K562 (cell line): ENCODE data around the gene SAMM50. TPM values are rescaled to one million over a fixed set of nuclear protein-coding genes. Genes with fewer than 3 reads are reported as not detected.

ENCODE experiments used
- CBFA2T3 ChIP-seq: fragments of 450-650 bp; IDR thresholded peaks from 2 replicates; pipeline ENCODE4 v1.6.1; 2017
- CCAR2 ChIP-seq: fragments of 200-400 bp; formaldehyde crosslinking; IDR thresholded peaks from 2 replicates; pipeline ENCODE4 v1.6.1; 2017; ENCODE audit warnings: mild to moderate bottlenecking, low read depth, low read length
- ETV5 ChIP-seq: sonication (generic); formaldehyde crosslinking; IDR thresholded peaks from 2 replicates; pipeline ENCODE4 v1.4.0; 2020; ENCODE audit warnings: low read depth, mild to moderate bottlenecking, missing genetic modification reagents
- FOSL1 ChIP-seq: fragments of 200-800 bp; sonication (Bioruptor generic); conservative IDR thresholded peaks from 2 replicates; pipeline ENCODE4 v1.6.1; 2016; ENCODE audit warnings: missing genetic modification characterization, missing compliant biosample characterization
- FUS ChIP-seq: fragments of 200-400 bp; formaldehyde crosslinking; optimal IDR thresholded peaks from 2 replicates; pipeline ENCODE3; 2017; ENCODE audit warnings: low read depth, low read length
- ID3 ChIP-seq, 2 experiments: fragments of 250-450 bp in 1 of 2; fragments of 450-650 bp in 1 of 2; sonication (Bioruptor Pico) in 1 of 2; IDR thresholded peaks; 2 replicates each; pipeline versions ENCODE4 v1.6.1 to v1.8.0; 2016 to 2021; ENCODE audit warnings: mild to moderate bottlenecking in 2 of 2, moderate library complexity in 2 of 2, missing compliant biosample characterization in 1 of 2, missing genetic modification characterization in 1 of 2
- IRF1 ChIP-seq: sonication (generic); formaldehyde crosslinking; IDR thresholded peaks from 2 replicates; pipeline ENCODE4 v1.8.0; 2022; ENCODE audit warnings: missing genetic modification reagents, mild to moderate bottlenecking, borderline replicate concordance
- KAT7 ChIP-seq: sonication (generic); formaldehyde crosslinking; IDR thresholded peaks from 2 replicates; pipeline ENCODE4 v1.8.0; 2022; ENCODE audit warnings: missing genetic modification reagents, mild to moderate bottlenecking, borderline replicate concordance
- NR1H2 ChIP-seq: sonication (generic); formaldehyde crosslinking; IDR thresholded peaks from 2 replicates; pipeline ENCODE4 v1.4.0; 2020; ENCODE audit warnings: mild to moderate bottlenecking, missing genetic modification reagents
- PHF8 ChIP-seq: fragments of 200-600 bp; sonication (generic); IDR thresholded peaks from 2 replicates; pipeline ENCODE4 v1.6.1; 2012; ENCODE audit warnings: mixed run types, mild to moderate bottlenecking, inconsistent platforms, low read length, moderate library complexity, borderline replicate concordance
- POLR2H ChIP-seq: IDR thresholded peaks from 2 replicates; pipeline ENCODE4 v1.6.1; 2016; ENCODE audit warnings: missing genetic modification characterization, low read depth, mild to moderate bottlenecking, control low read depth, missing compliant biosample characterization, moderate library complexity
- RFX7 ChIP-seq: fragments of 250-450 bp; sonication (Bioruptor Pico); IDR thresholded peaks from 2 replicates; pipeline ENCODE4 v1.5.1; 2021; ENCODE audit warnings: mild to moderate bottlenecking
- SIN3A ChIP-seq, 2 experiments: fragments of 150-350 bp in 1 of 2; IDR thresholded peaks; 2 replicates each; pipeline ENCODE4 v1.6.1; 2011 to 2016; ENCODE audit warnings: borderline replicate concordance in 2 of 2, low read depth in 2 of 2, low read length in 2 of 2, mild to moderate bottlenecking in 2 of 2, moderate library complexity in 2 of 2; ENCODE audit not compliant: control insufficient read depth in 1 of 2
- SMAD4 ChIP-seq: fragments of 250-450 bp; sonication (Bioruptor Pico); conservative IDR thresholded peaks from 2 replicates; pipeline ENCODE4 v1.8.0; 2021; ENCODE audit warnings: inconsistent platforms, mild to moderate bottlenecking, moderate library complexity
- ZFPM2 ChIP-seq: fragments of 250-450 bp; sonication (Bioruptor Pico); IDR thresholded peaks from 2 replicates; pipeline ENCODE4 v1.5.1; 2022; ENCODE audit warnings: mild to moderate bottlenecking
- ZNF146 ChIP-seq: IDR thresholded peaks from one replicate; pipeline ENCODE4 v1.6.1; 2018; ENCODE audit warnings: missing compliant biosample characterization; ENCODE audit not compliant: unreplicated experiment
- ZNF23 ChIP-seq: fragments of 250-450 bp; sonication (Bioruptor Pico); IDR thresholded peaks from 2 replicates; pipeline ENCODE4 v1.4.0; 2020; ENCODE audit warnings: mild to moderate bottlenecking
- ZNF324 ChIP-seq: fragments of 250-450 bp; sonication (Bioruptor Pico); IDR thresholded peaks from 2 replicates; pipeline ENCODE4 v1.4.0; 2020; ENCODE audit warnings: mild to moderate bottlenecking
- ZNF444 ChIP-seq: fragments of 250-450 bp; sonication (Bioruptor Pico); IDR thresholded peaks from 2 replicates; pipeline ENCODE4 v1.4.0; 2020; ENCODE audit warnings: mild to moderate bottlenecking, moderate library complexity
- ZNF511 ChIP-seq: sonication (generic); formaldehyde crosslinking; IDR thresholded peaks from 2 replicates; pipeline ENCODE4 v1.8.0; 2022; ENCODE audit warnings: mild to moderate bottlenecking, missing genetic modification reagents
- ZNF696 ChIP-seq: fragments of 250-450 bp; sonication (Bioruptor Pico); conservative IDR thresholded peaks from 2 replicates; pipeline ENCODE4 v1.4.0; 2020; ENCODE audit warnings: mild to moderate bottlenecking, moderate library complexity
- polyA plus RNA-seq, 8 experiments: library from polyadenylated mRNA; depleted of rRNA in 4 of 8; stranded (reverse) in 5 of 8; unstranded in 3 of 8; fragments of >200 nt; fragmentation: Nextera tagmentation in 2 of 8; fragmentation: Illumina TruSeq in 1 of 8; extraction: Ambion mirVana in 2 of 8; extraction: Trizol in 1 of 8; gene quantifications; 2 replicates each; pipeline versions ENCODE4 v1.2.1 to v1.2.3, GENCODE V29; 2011 to 2014; ENCODE audit warnings: inconsistent platforms in 1 of 8, missing spikeins in 1 of 8
- total RNA-seq, 7 experiments: library from RNA; depleted of rRNA in 6 of 7; stranded (reverse); fragments of >200 nt in 6 of 7; fragmentation: Illumina TruSeq in 2 of 7; extraction: Trizol in 2 of 7; gene quantifications; 2 replicates each; pipeline versions ENCODE4 v1.2.1 to v1.2.3, GENCODE V29; 2011 to 2021; ENCODE audit warnings: low replicate concordance in 1 of 7
- TF ChIP-seq, protein P1 (sequence below), 2 experiments: IDR thresholded peaks; 2 replicates each; pipeline ENCODE4 v1.6.1; 2011; ENCODE audit warnings: borderline replicate concordance in 1 of 2, control low read depth in 1 of 2, low read depth in 1 of 2, low read length in 1 of 2, mild to moderate bottlenecking in 1 of 2, mixed read lengths in 1 of 2, moderate library complexity in 1 of 2; ENCODE audit not compliant: insufficient read depth in 1 of 2, insufficient read length in 1 of 2, poor library complexity in 1 of 2, severe bottlenecking in 1 of 2; ENCODE audit errors: extremely low read depth in 1 of 2
- TF ChIP-seq, protein P2 (sequence below): sonication (generic); formaldehyde crosslinking; IDR thresholded peaks from 2 replicates; pipeline ENCODE4 v1.8.0; 2023; ENCODE audit warnings: mild to moderate bottlenecking, missing genetic modification reagents

SAMM50 gene
- total and polyA plus RNA-seq, 9 of the 15 experiments (the other 6 are each of a cell fraction or from before 2014, with no cell fraction given), result 14.6 to 49.3 (median 38.1) TPM

- TF ChIP-seq SMAD4 (CRISPR knock-in tag) (no peak), ZFPM2 (CRISPR knock-in tag) (no peak), ZNF696 (CRISPR knock-in tag) (no peak), ZNF23 (CRISPR knock-in tag) (no peak), CBFA2T3 (no peak), ETV5 (0 out of 2 replicates have a peak, but pooled peaks have one; percentile 14), FUS (no peak), FOSL1 (no peak), PHF8 (peak; percentile 91), IRF1 (CRISPR knock-in tag) (no peak), ZNF511 (no peak), ZNF324 (no peak), NR1H2 (CRISPR knock-in tag) (no peak), ID3 (CRISPR knock-in tag; IDR thresholded peaks at IDR 0.05) (no peak), ID3 (tag; IDR thresholded peaks at IDR 0.05) (peak; percentile 77; the same call in 1 of the 2 replicates), KAT7 (CRISPR knock-in tag) (no peak), CCAR2 (no peak), ZNF444 (CRISPR knock-in tag) (no peak), SIN3A (IDR thresholded peaks at IDR 0.05; ENCODE audit: borderline replicate concordance in 2 of 2, control insufficient read depth in 1 of 2, low read depth in 2 of 2, low read length in 2 of 2) (no peak; a peak in 1 of 4 replicates), ZNF146 (no peak), POLR2H (tag) (no peak), RFX7 (no peak)
- TF ChIP-seq, protein P1, sequence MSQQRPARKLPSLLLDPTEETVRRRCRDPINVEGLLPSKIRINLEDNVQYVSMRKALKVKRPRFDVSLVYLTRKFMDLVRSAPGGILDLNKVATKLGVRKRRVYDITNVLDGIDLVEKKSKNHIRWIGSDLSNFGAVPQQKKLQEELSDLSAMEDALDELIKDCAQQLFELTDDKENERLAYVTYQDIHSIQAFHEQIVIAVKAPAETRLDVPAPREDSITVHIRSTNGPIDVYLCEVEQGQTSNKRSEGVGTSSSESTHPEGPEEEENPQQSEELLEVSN (IDR thresholded peaks at IDR 0.05; ENCODE audit: borderline replicate concordance in 1 of 2, extremely low read depth in 1 of 2, insufficient read depth in 1 of 2, insufficient read length in 1 of 2, low read depth in 1 of 2, low read length in 1 of 2, poor library complexity in 1 of 2, severe bottlenecking in 1 of 2), result peak; percentile 71 to 72
- TF ChIP-seq, protein P2, sequence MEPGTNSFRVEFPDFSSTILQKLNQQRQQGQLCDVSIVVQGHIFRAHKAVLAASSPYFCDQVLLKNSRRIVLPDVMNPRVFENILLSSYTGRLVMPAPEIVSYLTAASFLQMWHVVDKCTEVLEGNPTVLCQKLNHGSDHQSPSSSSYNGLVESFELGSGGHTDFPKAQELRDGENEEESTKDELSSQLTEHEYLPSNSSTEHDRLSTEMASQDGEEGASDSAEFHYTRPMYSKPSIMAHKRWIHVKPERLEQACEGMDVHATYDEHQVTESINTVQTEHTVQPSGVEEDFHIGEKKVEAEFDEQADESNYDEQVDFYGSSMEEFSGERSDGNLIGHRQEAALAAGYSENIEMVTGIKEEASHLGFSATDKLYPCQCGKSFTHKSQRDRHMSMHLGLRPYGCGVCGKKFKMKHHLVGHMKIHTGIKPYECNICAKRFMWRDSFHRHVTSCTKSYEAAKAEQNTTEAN (CRISPR knock-in tag), result no peak
Observed at GRCh38 chr22:43955040-43955882, at the start of gene SAMM50 (continued).
